GM19238 (cell line): ENCODE data around the gene WDR48.

Source experiments
- DNase-seq: peaks from one replicate; pipeline ENCODE4 v3.0.0; 2011; ENCODE audit warnings: low spot score; ENCODE audit not compliant: insufficient read length

The WDR48 gene

GRCh38 chr3:39101022-39101689 lies 49.3 kb downstream of the WDR48 start:
- peak; percentile 73 for DNase-seq

DNA sequence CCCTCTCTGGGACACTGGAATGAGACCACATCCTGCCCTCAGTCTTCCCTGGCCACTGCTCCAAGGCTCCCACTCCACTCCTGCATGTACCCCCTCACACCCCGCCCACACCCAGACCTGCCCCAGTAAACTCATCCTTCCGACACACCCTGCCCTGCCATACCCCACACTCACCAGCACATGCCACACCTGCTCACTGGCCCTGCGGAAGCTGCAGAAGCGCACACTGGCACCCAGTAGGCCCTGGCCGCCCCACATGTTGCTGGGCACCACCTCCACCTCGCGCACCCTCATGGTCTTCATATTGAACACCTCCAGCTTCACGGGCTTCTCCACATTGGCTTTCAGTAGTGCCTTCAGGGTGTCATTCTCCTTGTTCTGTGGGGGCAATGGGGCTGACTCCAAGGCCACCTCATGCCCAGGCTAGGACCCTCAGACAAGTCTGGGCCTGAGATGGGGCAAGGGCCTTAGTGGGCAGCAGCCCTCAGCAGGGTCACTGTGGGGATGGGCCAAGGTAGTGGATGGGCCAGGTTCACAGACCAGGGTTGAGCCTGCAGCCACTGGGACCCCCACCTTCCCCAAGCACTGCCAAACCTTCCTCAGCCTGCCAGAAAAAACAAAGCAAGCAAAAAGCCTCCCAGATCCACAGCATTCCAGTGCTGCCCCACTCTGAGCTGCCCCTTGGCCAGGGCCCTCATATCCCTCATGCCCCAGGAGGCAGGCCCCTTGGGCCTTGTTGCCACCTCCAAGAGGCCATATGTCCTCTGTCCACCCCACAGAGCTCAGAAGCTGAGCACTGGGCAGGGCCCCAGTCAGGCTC lies 50.9 kb downstream of the WDR48 start:
- no peak for DNase-seq

DNA sequence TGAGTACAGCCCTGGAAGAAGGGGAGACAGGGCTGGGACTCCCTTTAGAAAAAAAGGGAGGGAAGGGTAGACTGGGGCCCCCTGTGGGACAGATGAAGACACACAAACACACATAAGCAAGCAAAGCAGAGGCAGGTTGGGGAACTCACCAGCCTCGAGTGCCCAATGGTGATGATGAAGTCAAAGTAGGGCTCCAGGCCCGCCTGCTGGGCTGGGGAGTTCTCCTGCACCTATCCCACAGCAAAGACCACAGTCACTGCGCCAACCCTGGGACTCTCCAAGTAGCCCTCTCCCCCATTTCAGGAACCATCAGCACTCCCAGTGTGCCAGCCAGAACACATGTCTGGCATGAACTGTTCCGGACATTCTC lies 51.5 kb downstream of the WDR48 start:
- no peak for DNase-seq

GRCh38 chr3:39103791-39104552 lies 52.2 kb downstream of the WDR48 start:
- no peak for DNase-seq

GRCh38 chr3:39104961-39105686 lies 53.3 kb downstream of the WDR48 start:
- no peak for DNase-seq

DNA sequence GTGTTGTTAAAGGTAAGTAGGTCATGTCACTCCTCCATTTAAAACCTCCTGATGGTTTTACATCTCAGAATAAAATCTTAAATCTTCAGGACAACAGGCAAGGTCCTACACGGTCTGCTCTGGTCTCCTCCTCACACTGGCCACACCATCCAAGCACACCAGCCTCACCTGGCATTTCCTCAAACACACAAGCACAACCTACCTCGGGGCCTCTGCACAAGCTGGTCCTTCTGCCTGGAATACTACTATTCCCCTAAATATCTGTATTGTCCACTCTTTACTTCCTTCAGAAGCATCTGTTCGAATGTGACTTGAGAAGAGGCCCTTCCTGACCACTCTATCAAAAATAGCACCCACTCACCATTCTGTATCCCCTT lies 53.9 kb downstream of the WDR48 start:
- DNase-seq = no peak

- DNase-seq = no peak
Observed at GRCh38 chr3:39106281-39106811, 54.5 kb downstream of the WDR48 start.

DNA sequence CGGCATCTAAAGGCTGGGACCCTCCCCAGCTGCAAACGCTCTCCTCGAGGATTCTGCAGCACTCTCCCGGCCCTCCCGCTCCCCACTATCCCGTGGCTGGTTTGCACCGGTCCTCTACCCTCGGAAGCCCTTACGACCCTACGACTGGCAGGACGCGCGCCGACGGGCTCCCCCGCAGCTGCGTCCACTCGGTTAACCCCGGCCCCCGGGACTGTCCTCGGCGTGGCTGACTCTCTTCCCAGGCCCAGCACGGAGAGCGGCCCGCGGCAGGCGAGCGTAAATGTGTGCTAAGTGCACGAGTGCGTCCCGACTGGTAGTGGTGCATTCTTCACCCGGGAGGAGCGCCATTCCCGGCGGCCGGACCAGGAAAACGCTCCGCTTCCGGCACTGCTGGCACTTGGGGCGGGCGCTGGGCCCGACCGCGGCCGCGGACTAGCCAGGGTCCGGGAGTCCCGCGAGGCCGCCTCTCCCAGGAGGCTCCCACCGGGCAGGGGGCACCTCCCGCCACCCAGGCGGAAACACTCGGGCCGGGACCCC lies 55.1 kb downstream of the WDR48 start:
- peak; percentile 33 for DNase-seq

DNA sequence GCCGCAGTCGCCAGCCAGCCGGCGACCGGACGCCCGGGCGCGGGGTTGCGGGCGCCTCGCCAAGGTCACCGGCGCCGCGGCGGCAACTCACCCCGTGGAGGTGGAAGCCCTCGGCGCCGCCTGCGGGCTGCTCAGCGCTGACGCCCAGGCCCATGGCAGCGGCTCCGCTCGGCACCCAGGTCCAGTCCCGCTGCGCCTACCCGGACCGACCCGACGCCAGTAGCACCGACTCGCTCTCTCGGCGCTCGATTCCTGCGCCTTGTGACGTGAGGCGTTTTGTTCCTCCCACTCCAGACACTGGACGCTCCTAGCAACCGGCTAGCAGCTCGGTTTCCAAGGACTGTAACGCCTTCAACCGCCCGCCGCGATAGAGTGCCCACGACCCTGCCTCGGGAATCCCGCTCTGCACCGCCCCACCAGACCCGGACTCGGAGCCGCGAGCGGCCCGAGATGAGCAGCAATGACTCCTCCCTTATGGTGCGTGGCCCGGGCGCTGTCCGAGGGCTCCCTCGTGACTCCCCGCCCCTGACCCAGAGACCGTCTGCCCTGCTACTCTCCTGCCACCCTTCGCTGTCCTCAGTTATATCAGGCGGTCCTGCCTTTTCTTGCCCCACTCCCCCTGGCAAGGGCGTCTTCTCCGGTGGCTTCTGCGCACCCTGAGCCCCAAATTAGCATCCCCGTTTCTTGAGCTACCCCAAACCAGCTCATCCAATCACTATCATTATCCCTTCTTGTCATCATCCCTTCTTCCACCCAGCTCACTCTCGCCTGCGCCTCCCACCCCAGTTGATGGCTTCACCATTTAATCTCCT lies 55.8 kb downstream of the WDR48 start, which contains the start of the genes GORASP1 and TTC21A:
Gene GORASP1, minus strand, starts transcription at position 240 of the 812 bp plus-strand sequence. Its CDS starts 86 bp downstream, at position 154.
Gene TTC21A, plus strand, starts transcription at position 293 of the 812 bp plus-strand sequence. Its CDS starts 158 bp downstream, at position 451.
- DNase-seq = peak; percentile 76

DNA sequence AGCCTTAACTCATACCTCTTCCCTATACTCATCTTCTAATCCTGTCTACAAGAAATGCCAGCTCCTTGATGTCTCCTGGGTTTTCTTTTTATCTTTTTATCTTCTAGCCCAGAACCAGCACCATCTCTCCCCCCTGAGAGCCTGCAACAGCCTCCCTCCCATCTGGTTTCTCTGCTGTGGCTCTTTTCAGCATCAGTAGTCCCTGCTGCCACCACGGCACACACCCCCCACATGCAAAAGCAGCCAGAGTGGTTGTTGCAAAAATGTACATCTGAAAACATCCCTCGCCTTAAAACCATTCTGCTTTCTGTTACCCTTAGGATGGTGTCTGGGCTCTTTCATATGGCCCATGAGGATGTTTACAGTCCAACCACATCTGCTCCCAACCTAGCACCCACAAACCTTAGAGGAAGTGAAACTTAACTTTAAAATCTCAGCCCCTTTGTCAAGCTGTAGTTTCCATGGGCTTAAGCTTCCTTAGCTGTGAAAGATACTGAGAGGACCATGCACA lies 56.4 kb downstream of the WDR48 start:
- DNase-seq = peak; percentile 71

- no peak for DNase-seq
Observed at GRCh38 chr3:39109086-39109485, 57.3 kb downstream of the WDR48 start.

- no peak for DNase-seq
Observed at GRCh38 chr3:39110041-39110639, 58.3 kb downstream of the WDR48 start.

DNA sequence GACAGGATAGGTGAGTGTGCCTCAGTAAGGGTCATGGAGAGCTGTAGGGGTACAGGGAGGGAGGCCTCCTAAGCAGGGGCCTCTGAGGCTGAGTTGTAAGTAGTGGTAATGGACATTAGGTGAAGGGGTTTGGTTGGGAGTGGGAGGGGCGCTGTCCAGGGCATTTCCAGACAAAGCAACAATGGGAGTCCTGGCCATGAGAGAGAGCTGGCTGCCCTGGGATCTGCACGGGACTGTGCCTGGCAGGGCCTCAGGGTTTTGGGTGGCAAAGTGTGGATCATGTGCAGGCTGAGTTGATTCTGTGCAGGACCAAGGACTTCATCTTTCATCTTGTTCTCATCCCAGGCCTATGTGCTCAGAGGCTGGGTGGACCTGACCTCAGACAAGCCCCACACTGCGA lies 60.3 kb downstream of the WDR48 start:
- no peak for DNase-seq

DNA sequence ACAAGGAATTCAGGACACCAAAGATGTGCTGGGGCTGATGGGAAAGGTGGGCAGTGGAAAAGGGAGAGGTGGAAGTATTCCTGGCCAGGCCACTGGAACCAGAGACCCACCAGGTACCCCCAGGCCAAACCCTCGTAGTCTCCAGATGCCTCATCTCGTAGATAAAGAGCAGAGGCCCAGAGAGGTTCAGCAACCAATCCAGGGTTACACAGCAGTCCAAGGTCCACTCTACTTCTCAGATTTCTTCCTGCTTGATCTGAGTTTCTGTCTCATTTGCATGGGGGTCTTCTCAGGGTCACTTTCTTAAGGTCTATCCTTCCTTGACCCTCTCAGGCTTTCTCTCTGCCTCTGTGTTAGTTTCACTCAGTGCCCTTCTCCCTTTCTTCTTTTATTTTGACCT lies 60.7 kb downstream of the WDR48 start:
- DNase-seq = no peak

- no peak for DNase-seq
Observed at GRCh38 chr3:39113291-39113690, 61.5 kb downstream of the WDR48 start.

- no peak for DNase-seq
Observed at GRCh38 chr3:39114456-39114855, 62.6 kb downstream of the WDR48 start.

- DNase-seq = no peak
Observed at GRCh38 chr3:39115870-39116269, 64.1 kb downstream of the WDR48 start.

GRCh38 chr3:39118079-39118478 lies 66.3 kb downstream of the WDR48 start:
- DNase-seq = no peak

GRCh38 chr3:39118931-39119660 lies 67.3 kb downstream of the WDR48 start:
- no peak for DNase-seq
